Right renal pelvis (tissue), 4 donors: Measurements from ENCODE around the gene SH3D21. TPM values are rescaled to one million over a fixed set of nuclear protein-coding genes. Genes with fewer than 3 reads are reported as not detected.

Experiments
- DNase-seq, 4 donors: peaks; one replicate each; pipeline ENCODE4 v3.0.0-alpha.2; 2013; ENCODE audit warnings: low read depth in 4 of 4, low spot score in 3 of 4, missing footprints in 1 of 4
- polyA plus RNA-seq, 4 donors: library from polyadenylated mRNA; unstranded; fragments of 120-200 nt; gene quantifications; one replicate each; pipeline ENCODE4 v1.2.1, GENCODE V29; 2013; ENCODE audit not compliant: insufficient read length in 4 of 4

Gene SH3D21
- 10 to 100 TPM; 21.4 to 26.2 (median 25.1) TPM for polyA plus RNA-seq

GRCh38 chr1:36306210-36306901, at the start of gene SH3D21:
TSS of gene SH3D21 (plus strand) at chr1:36306368. CDS start at chr1:36306421, 53 bp downstream.
- DNase-seq = no peak

- no peak for DNase-seq
These were observed 49.4 kb upstream of the SH3D21 start for GRCh38 chr1:36256558-36257374.

GRCh38 chr1:36257375-36257767, 48.8 kb upstream of the SH3D21 start:
- no peak for DNase-seq

- DNase-seq = no peak
These were observed 47.2 kb upstream of the SH3D21 start for GRCh38 chr1:36258960-36259344.

GRCh38 chr1:36268981-36269380, 37.2 kb upstream of the SH3D21 start:
- no peak for DNase-seq

GRCh38 chr1:36269408-36269838, 36.7 kb upstream of the SH3D21 start:
- no peak for DNase-seq

GRCh38 chr1:36273024-36273423, 33.1 kb upstream of the SH3D21 start:
- DNase-seq = no peak

GRCh38 chr1:36274201-36274600, 32.0 kb upstream of the SH3D21 start:
- DNase-seq = no peak

GRCh38 chr1:36276688-36277087, 29.5 kb upstream of the SH3D21 start:
- no peak for DNase-seq

- DNase-seq = no peak
These were observed 26.9 kb upstream of the SH3D21 start for GRCh38 chr1:36279110-36279788.

GRCh38 chr1:36279789-36280296, 26.3 kb upstream of the SH3D21 start:
- no peak for DNase-seq

- no peak for DNase-seq
These were observed 22.1 kb upstream of the SH3D21 start for GRCh38 chr1:36284061-36284460.

GRCh38 chr1:36284517-36284916, 21.7 kb upstream of the SH3D21 start:
- DNase-seq = no peak

- peak; percentile 67 to 82 (median 69) for DNase-seq
These were observed 20.6 kb upstream of the SH3D21 start for GRCh38 chr1:36285443-36286101.

GRCh38 chr1:36286802-36287201, 19.4 kb upstream of the SH3D21 start:
- DNase-seq = no peak

GRCh38 chr1:36287595-36287994, 18.6 kb upstream of the SH3D21 start:
- no peak for DNase-seq

- no peak for DNase-seq
These were observed 10.8 kb upstream of the SH3D21 start for GRCh38 chr1:36295390-36295789.

GRCh38 chr1:36297062-36297461, 9.1 kb upstream of the SH3D21 start:
- no peak for DNase-seq

GRCh38 chr1:36298640-36299039, 7.5 kb upstream of the SH3D21 start:
- DNase-seq = no peak

- no peak for DNase-seq
These were observed 5.6 kb upstream of the SH3D21 start for GRCh38 chr1:36300526-36300925.

- no peak for DNase-seq
These were observed 4.9 kb upstream of the SH3D21 start for GRCh38 chr1:36301220-36301619.
